ENCODE measurements around the gene PTPRN2.

The PTPRN2 gene

GRCh38 chr7:157548691-157549303 is 1038.8 kb downstream of the PTPRN2 start:
- no peak overlapping the region for H3K4me3 ChIP-seq (ENCODE audit: low read depth, low read length)

- no peak overlapping the region for H3K4me3 ChIP-seq (ENCODE audit: low read depth, low read length)
These were observed 1040.0 kb downstream of the PTPRN2 start for GRCh38 chr7:157547611-157548010.

- no peak overlapping the region for H3K4me3 ChIP-seq (ENCODE audit: low read depth, low read length)
These were observed 1040.5 kb downstream of the PTPRN2 start for GRCh38 chr7:157547102-157547501.

- no peak overlapping the region for H3K4me3 ChIP-seq (ENCODE audit: low read depth, low read length)
These were observed 1042.0 kb downstream of the PTPRN2 start for GRCh38 chr7:157545681-157546060.

GRCh38 chr7:157544980-157545680 is 1042.5 kb downstream of the PTPRN2 start:
- H3K4me3 ChIP-seq (ENCODE audit: low read depth, low read length): no peak overlapping the region

GRCh38 chr7:157544226-157544625 is 1043.4 kb downstream of the PTPRN2 start:
- no peak overlapping the region for H3K4me3 ChIP-seq (ENCODE audit: low read depth, low read length)

- H3K4me3 ChIP-seq (ENCODE audit: low read depth, low read length): no peak overlapping the region
These were observed 1043.8 kb downstream of the PTPRN2 start for GRCh38 chr7:157543791-157544190.

- no peak overlapping the region for H3K4me3 ChIP-seq (ENCODE audit: low read depth, low read length)
These were observed 1044.3 kb downstream of the PTPRN2 start for GRCh38 chr7:157543276-157543675.

GRCh38 chr7:157542068-157543021 is 1045.3 kb downstream of the PTPRN2 start:
- H3K4me3 ChIP-seq (ENCODE audit: low read depth, low read length): no peak overlapping the region

- H3K4me3 ChIP-seq (ENCODE audit: low read depth, low read length): no peak overlapping the region
These were observed 1046.1 kb downstream of the PTPRN2 start for GRCh38 chr7:157541295-157542067.

GRCh38 chr7:157540606-157541294 is 1046.9 kb downstream of the PTPRN2 start:
- no peak overlapping the region for H3K4me3 ChIP-seq (ENCODE audit: low read depth, low read length)

GRCh38 chr7:157540020-157540419 is 1047.6 kb downstream of the PTPRN2 start:
- no peak overlapping the region for H3K4me3 ChIP-seq (ENCODE audit: low read depth, low read length)

- no peak overlapping the region for H3K4me3 ChIP-seq (ENCODE audit: low read depth, low read length)
These were observed 1048.1 kb downstream of the PTPRN2 start for GRCh38 chr7:157539521-157539920.

- no peak overlapping the region for H3K4me3 ChIP-seq (ENCODE audit: low read depth, low read length)
These were observed 1048.9 kb downstream of the PTPRN2 start for GRCh38 chr7:157538735-157539134.

GRCh38 chr7:157538321-157538720 is 1049.3 kb downstream of the PTPRN2 start:
- H3K4me3 ChIP-seq (ENCODE audit: low read depth, low read length): no peak overlapping the region

- no peak overlapping the region for H3K4me3 ChIP-seq (ENCODE audit: low read depth, low read length)
These were observed 1050.6 kb downstream of the PTPRN2 start for GRCh38 chr7:157537056-157537455.

- H3K4me3 ChIP-seq (ENCODE audit: low read depth, low read length): no peak overlapping the region
These were observed 1055.6 kb downstream of the PTPRN2 start for GRCh38 chr7:157532068-157532467.

- no peak overlapping the region for H3K4me3 ChIP-seq (ENCODE audit: low read depth, low read length)
These were observed 1057.7 kb downstream of the PTPRN2 start for GRCh38 chr7:157529768-157530560.

GRCh38 chr7:157528785-157529341 is 1058.8 kb downstream of the PTPRN2 start:
- H3K4me3 ChIP-seq (ENCODE audit: low read depth, low read length): no peak overlapping the region

All from iPS-11a (cell line).